Sigmoid colon (tissue), 7 donors: ENCODE results near the gene DFFB. TPM values are rescaled to one million over a fixed set of nuclear protein-coding genes. Genes with fewer than 3 reads are reported as not detected.
A peak's percentile ranks its signal among the peaks of the same experiment; 100 is the strongest.

ENCODE experiments used
- DNase-seq: peaks from one replicate; pipeline ENCODE4 v3.0.0-alpha.2; 2019
- H3K27ac ChIP-seq, 4 donors: fragments of 200-600 bp; sonication (generic); one replicate each; pipeline ENCODE4 v1.5.1; 2016 to 2019; ENCODE audit warnings: mild to moderate bottlenecking in 1 of 4
- H3K27me3 ChIP-seq, 3 donors: fragments of 200-600 bp; sonication (generic); one replicate each; pipeline ENCODE4 v1.5.1; 2019; ENCODE audit warnings: mild to moderate bottlenecking in 1 of 3
- H3K36me3 ChIP-seq, 4 donors: fragments of 200-600 bp; sonication (generic); one replicate each; pipeline ENCODE4 v1.5.1; 2016 to 2019
- H3K4me1 ChIP-seq, 4 donors: fragments of 200-600 bp; sonication (generic); one replicate each; pipeline ENCODE4 v1.5.1; 2017 to 2019
- H3K4me3 ChIP-seq, 4 donors: fragments of 200-600 bp; sonication (generic); one replicate each; pipeline ENCODE4 v1.5.1; 2017 to 2019; ENCODE audit warnings: mild to moderate bottlenecking in 2 of 4, moderate library complexity in 1 of 4
- H3K9me3 ChIP-seq, 4 donors: fragments of 200-600 bp in 3 of 4; sonication (generic) in 3 of 4; one replicate each; pipeline versions ENCODE4 v1.5.1 to v1.6.1; 2013 to 2019
- CTCF ChIP-seq, 4 experiments: fragments of 450-650 bp in 3 of 4; fragments of 200-600 bp in 1 of 4; IDR thresholded peaks; one replicate each; pipeline ENCODE4 v1.5.1; 2016 to 2019; ENCODE audit warnings: antibody characterized with exemption in 4 of 4, mild to moderate bottlenecking in 3 of 4, moderate library complexity in 2 of 4
- EP300 ChIP-seq, 4 donors: sonication (generic); formaldehyde crosslinking; IDR thresholded peaks; one replicate each; pipeline ENCODE4 v1.6.1; 2017; ENCODE audit warnings: antibody characterized with exemption in 4 of 4
- POLR2A ChIP-seq, 2 donors: fragments of 450-650 bp; IDR thresholded peaks; one replicate each; pipeline ENCODE4 v1.6.1; 2016; ENCODE audit warnings: antibody characterized with exemption in 2 of 2, mild to moderate bottlenecking in 2 of 2, moderate library complexity in 2 of 2
- POLR2AphosphoS5 ChIP-seq, 4 donors: sonication (generic); formaldehyde crosslinking; IDR thresholded peaks; one replicate each; pipeline ENCODE4 v1.6.1; 2017; ENCODE audit warnings: antibody characterized with exemption in 4 of 4
- WGBS, 2 donors: extraction: QIAGEN DNeasy Blood & Tissue Kit; methylation state at CpG; one replicate each; pipeline ENCODE4 v1.1.7; 2013; 5-methylcytosine and 5-hydroxymethylcytosine counted together
- intact Hi-C: fragments of 100-400 bp; cut with DNase I; formaldehyde crosslinking; loops from one replicate; pipeline ENCODE4 v1.15.1; 2023
- polyA plus RNA-seq, 3 donors: library from polyadenylated mRNA; stranded (reverse); fragments of 200-250 nt; gene quantifications; one replicate each; pipeline ENCODE4 v1.2.3, GENCODE V29; 2013
- total RNA-seq, 4 donors: library from RNA; depleted of rRNA; stranded (reverse); fragments of >200 nt; gene quantifications; one replicate each; pipeline ENCODE4 v1.1.0, GENCODE V29; 2016
- donor health status: healthy with polysubstance abuse.
- donor health status: Bipolar disorder and iron deficiency.
- donor health status: healthy.

DFFB gene
- total and polyA plus RNA-seq, 7 donors, result 1.8 to 9.0 (median 6.1) TPM

- Histone ChIP-seq H3K27ac (no peak overlapping the region), H3K27me3 (no peaks in the 10 kb centered on the region), H3K36me3 (peaks cover 18 to 82% (median 28%) of the 10 kb centered on the region in 4 donors), H3K4me3 (no peak overlapping the region), H3K9me3 (no peaks in the 10 kb centered on the region), H3K4me1 (peaks cover 0 to 9% (median 7%) of the 10 kb centered on the region in 4 donors)
- TF ChIP-seq CTCF (IDR thresholded peaks at IDR 0.05) (no peak), EP300 (IDR thresholded peaks at IDR 0.05) (no peak), POLR2A (IDR thresholded peaks at IDR 0.05) (no peak), POLR2AphosphoS5 (IDR thresholded peaks at IDR 0.05) (no peak)
- intact Hi-C loops, result no loop called here
- WGBS, 2 donors, result 94 to 95% methylated on average over 15 of the region's 15 CpGs
- DNase-seq, result no peak
These were observed 31.0 kb downstream of the DFFB start for GRCh38 chr1:3888301-3888700.

GRCh38 chr1:3889936-3890335 lies 32.7 kb downstream of the DFFB start:
- Histone ChIP-seq H3K36me3 (peaks cover 18 to 66% (median 28%) of the 10 kb centered on the region in 4 donors), H3K27ac (no peak overlapping the region), H3K9me3 (no peaks in the 10 kb centered on the region), H3K4me3 (no peak overlapping the region), H3K27me3 (no peaks in the 10 kb centered on the region), H3K4me1 (peaks cover 0 to 21% (median 12%) of the 10 kb centered on the region in 4 donors)
- 92 to 95% methylated on average over 14 of the region's 14 CpGs for WGBS, 2 donors
- DNase-seq, result no peak
- intact Hi-C loops, result no loop called here
- TF ChIP-seq POLR2A (IDR thresholded peaks at IDR 0.05), result no peak
- no peak for TF ChIP-seq EP300 (IDR thresholded peaks at IDR 0.05)
- no peak for TF ChIP-seq POLR2AphosphoS5 (IDR thresholded peaks at IDR 0.05)
- no peak for TF ChIP-seq CTCF (IDR thresholded peaks at IDR 0.05)

- peaks cover 0 to 28% (median 18%) of the 10 kb centered on the region in 4 donors for H3K4me1 ChIP-seq
- intact Hi-C loops, result no loop called here
- no peaks in the 10 kb centered on the region for H3K9me3 ChIP-seq
- TF ChIP-seq EP300 (IDR thresholded peaks at IDR 0.05) (no peak), POLR2AphosphoS5 (IDR thresholded peaks at IDR 0.05) (no peak), CTCF (IDR thresholded peaks at IDR 0.05) (no peak), POLR2A (IDR thresholded peaks at IDR 0.05) (no peak)
- H3K4me3 ChIP-seq, result no peak overlapping the region
- H3K36me3 ChIP-seq, result peaks cover 14 to 60% (median 27%) of the 10 kb centered on the region in 4 donors
- DNase-seq, result no peak
- 69 to 78% methylated on average over 26 of the region's 26 CpGs for WGBS, 2 donors
- peak overlapping the region in 1 of 4 donors; percentile 22 for H3K27ac ChIP-seq
- H3K27me3 ChIP-seq, result no peaks in the 10 kb centered on the region
These were observed 33.4 kb downstream of the DFFB start for GRCh38 chr1:3890389-3891328.

GRCh38 chr1:3891329-3891865 lies 34.1 kb downstream of the DFFB start:
- 87 to 91% methylated on average over 17 of the region's 17 CpGs for WGBS, 2 donors
- Histone ChIP-seq H3K4me3 (no peak overlapping the region), H3K27me3 (no peaks in the 10 kb centered on the region), H3K4me1 (peaks cover 0 to 35% (median 23%) of the 10 kb centered on the region in 4 donors), H3K36me3 (peaks cover 14 to 52% (median 23%) of the 10 kb centered on the region in 4 donors), H3K27ac (peak overlapping the region in 1 of 4 donors; percentile 22), H3K9me3 (no peaks in the 10 kb centered on the region)
- intact Hi-C loops, result no loop called here
- TF ChIP-seq POLR2A (IDR thresholded peaks at IDR 0.05), result no peak
- TF ChIP-seq POLR2AphosphoS5 (IDR thresholded peaks at IDR 0.05), result no peak
- no peak for TF ChIP-seq CTCF (IDR thresholded peaks at IDR 0.05)
- no peak for TF ChIP-seq EP300 (IDR thresholded peaks at IDR 0.05)
- DNase-seq, result no peak
